Right lobe of liver (tissue), 6 donors: Measurements from ENCODE around the gene DLG5. TPM values are rescaled to one million over a fixed set of nuclear protein-coding genes. Genes with fewer than 3 reads are reported as not detected.

Experiments
- ATAC-seq, 4 donors: fragments of 200-7000 bp; cut with Tn5 transposase; one replicate each; pipeline ENCODE4 v1.9.1; 2020; ENCODE audit warnings: mild to moderate bottlenecking in 4 of 4, moderate library complexity in 4 of 4
- DNase-seq, 3 donors: peaks; one replicate each; pipeline ENCODE4 v3.0.0-alpha.2; 2020
- H3K27ac ChIP-seq, 3 donors: fragments of 200-600 bp; one replicate each; pipeline ENCODE4 v1.8.0; 2022
- H3K27me3 ChIP-seq, 2 donors: fragments of 200-600 bp; one replicate each; pipeline ENCODE4 v1.8.0; 2022
- H3K36me3 ChIP-seq, 4 donors: fragments of 200-600 bp; sonication (generic) in 1 of 4; one replicate each; pipeline versions ENCODE4 v1.5.1 to v1.8.0; 2017 to 2022; ENCODE audit warnings: control low read depth in 1 of 4
- H3K4me1 ChIP-seq, 4 donors: fragments of 200-600 bp; sonication (generic) in 1 of 4; one replicate each; pipeline versions ENCODE4 v1.5.1 to v1.8.0; 2017 to 2022; ENCODE audit warnings: control low read depth in 1 of 4
- H3K4me3 ChIP-seq, 3 donors: fragments of 200-600 bp; one replicate each; pipeline ENCODE4 v1.8.0; 2022
- H3K9me3 ChIP-seq, 4 donors: fragments of 200-600 bp; sonication (generic) in 1 of 4; one replicate each; pipeline versions ENCODE4 v1.5.1 to v1.8.0; 2017 to 2022; ENCODE audit warnings: control low read depth in 1 of 4
- POLR2A ChIP-seq: fragments of 450-650 bp; IDR thresholded peaks from one replicate; pipeline ENCODE4 v1.6.1; 2017; ENCODE audit warnings: antibody characterized with exemption, mild to moderate bottlenecking
- WGBS: methylation state at CpG from one replicate; pipeline ENCODE4 v1.1.6; 2018; ENCODE audit warnings: low coverage, low lambda C conversion rate; ENCODE audit not compliant: insufficient coverage; ENCODE audit errors: missing lambda C conversion rate; 5-methylcytosine and 5-hydroxymethylcytosine counted together
- intact Hi-C, 2 donors: fragments of 100-400 bp; cut with DNase I; formaldehyde crosslinking; loops; one replicate each; pipeline versions ENCODE4 v1.11.2 to v1.14.1; 2022
- total RNA-seq, 6 experiments: library from RNA; depleted of rRNA in 2 of 6; stranded (reverse); fragments of >200 nt in 2 of 6; fragmentation: NEBNext Ultra II Directional in 3 of 6; extraction: Animal tissue kit (Norgen Biotek cat#: 25700) in 3 of 6; gene quantifications; one replicate each; pipeline versions ENCODE4 v1.1.0 to v1.2.4, GENCODE V29; 2016 to 2023
- TF ChIP-seq, protein P1 (sequence below), 4 donors: fragments of 200-600 bp in 3 of 4; fragments of 450-650 bp in 1 of 4; IDR thresholded peaks; one replicate each; pipeline versions ENCODE4 v1.5.1 to v1.8.0; 2016 to 2022; ENCODE audit warnings: antibody characterized with exemption in 4 of 4, mild to moderate bottlenecking in 2 of 4
- donor health status: DM: no; HTN: yes; CAD: no.
- donor health status: DM: no; HTN: no; CAD: no.
- donor health status: DM: no; HTN: no; CAD: no.
- donor health status: DM: no; HTN: yes; CAD: no.
- donor health status: DM: no; HTN: yes; CAD: no.

The DLG5 gene
- total RNA-seq, 6 experiments from 2014 or later = 5.6 to 8.8 (median 7.6) TPM

DNA sequence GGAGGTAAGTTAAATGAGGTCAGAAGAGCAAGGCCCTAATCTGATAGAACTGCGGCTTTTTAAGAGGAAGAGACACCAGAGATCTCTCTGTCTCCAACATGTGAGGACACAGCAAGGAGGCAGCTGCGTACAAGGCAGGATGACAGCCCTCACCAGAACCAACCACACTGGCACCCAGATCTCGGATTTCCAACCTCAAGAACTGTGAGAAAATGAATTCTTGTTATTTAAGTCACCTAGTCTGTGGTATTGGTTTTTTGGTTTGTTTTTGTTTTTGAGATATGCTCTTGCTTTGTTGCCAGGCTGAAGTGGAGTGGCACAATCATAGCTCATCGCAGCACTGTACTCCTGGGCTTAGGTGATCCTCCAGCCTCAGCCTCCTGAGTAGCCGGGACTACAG lies 127.2 kb downstream of the DLG5 start:
- Histone ChIP-seq H3K27ac (no peak overlapping the region), H3K36me3 (peaks cover 0 to 17% (median 1%) of the 10 kb centered on the region in 4 donors), H3K9me3 (no peaks in the 10 kb centered on the region), H3K4me3 (no peak overlapping the region), H3K27me3 (no peaks in the 10 kb centered on the region), H3K4me1 (no peaks in the 10 kb centered on the region)
- DNase-seq (no peak), ATAC-seq (no peak)
- 92% methylated on average over 5 of the region's 5 CpGs for WGBS
- intact Hi-C loops = no loop called here
- no peak for TF ChIP-seq POLR2A
- TF ChIP-seq, protein P1, sequence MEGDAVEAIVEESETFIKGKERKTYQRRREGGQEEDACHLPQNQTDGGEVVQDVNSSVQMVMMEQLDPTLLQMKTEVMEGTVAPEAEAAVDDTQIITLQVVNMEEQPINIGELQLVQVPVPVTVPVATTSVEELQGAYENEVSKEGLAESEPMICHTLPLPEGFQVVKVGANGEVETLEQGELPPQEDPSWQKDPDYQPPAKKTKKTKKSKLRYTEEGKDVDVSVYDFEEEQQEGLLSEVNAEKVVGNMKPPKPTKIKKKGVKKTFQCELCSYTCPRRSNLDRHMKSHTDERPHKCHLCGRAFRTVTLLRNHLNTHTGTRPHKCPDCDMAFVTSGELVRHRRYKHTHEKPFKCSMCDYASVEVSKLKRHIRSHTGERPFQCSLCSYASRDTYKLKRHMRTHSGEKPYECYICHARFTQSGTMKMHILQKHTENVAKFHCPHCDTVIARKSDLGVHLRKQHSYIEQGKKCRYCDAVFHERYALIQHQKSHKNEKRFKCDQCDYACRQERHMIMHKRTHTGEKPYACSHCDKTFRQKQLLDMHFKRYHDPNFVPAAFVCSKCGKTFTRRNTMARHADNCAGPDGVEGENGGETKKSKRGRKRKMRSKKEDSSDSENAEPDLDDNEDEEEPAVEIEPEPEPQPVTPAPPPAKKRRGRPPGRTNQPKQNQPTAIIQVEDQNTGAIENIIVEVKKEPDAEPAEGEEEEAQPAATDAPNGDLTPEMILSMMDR (IDR thresholded peaks at IDR 0.05) = no peak

DNA sequence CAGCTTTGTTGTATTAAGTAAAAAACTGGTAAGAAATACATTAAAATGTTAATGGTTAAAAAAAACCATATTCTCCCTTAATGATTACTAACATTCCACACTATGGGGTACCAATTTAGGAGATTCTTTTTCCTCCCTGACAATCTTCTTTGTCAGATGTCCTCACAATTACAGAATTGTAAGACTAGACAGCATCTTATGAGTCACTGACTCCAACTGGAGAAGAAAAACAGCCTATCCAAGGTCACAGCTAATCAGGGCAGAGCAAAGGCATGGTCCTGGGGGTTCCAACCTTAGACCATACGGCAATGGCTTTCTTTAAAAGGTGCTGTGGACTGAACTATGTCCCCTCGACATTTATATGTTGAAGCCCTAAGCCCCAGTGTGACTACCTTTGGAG lies 127.6 kb downstream of the DLG5 start:
- WGBS = 70% methylated on average over 2 of the region's 2 CpGs
- TF ChIP-seq, protein P1 (IDR thresholded peaks at IDR 0.05) = no peak
- TF ChIP-seq POLR2A = no peak
- Histone ChIP-seq H3K27ac (no peak overlapping the region), H3K36me3 (peaks cover 0 to 17% (median under 1%) of the 10 kb centered on the region in 4 donors), H3K4me3 (no peak overlapping the region), H3K9me3 (no peaks in the 10 kb centered on the region), H3K27me3 (no peaks in the 10 kb centered on the region), H3K4me1 (no peaks in the 10 kb centered on the region)
- intact Hi-C loops = no loop called here
- DNase-seq (no peak), ATAC-seq (no peak)

DNA sequence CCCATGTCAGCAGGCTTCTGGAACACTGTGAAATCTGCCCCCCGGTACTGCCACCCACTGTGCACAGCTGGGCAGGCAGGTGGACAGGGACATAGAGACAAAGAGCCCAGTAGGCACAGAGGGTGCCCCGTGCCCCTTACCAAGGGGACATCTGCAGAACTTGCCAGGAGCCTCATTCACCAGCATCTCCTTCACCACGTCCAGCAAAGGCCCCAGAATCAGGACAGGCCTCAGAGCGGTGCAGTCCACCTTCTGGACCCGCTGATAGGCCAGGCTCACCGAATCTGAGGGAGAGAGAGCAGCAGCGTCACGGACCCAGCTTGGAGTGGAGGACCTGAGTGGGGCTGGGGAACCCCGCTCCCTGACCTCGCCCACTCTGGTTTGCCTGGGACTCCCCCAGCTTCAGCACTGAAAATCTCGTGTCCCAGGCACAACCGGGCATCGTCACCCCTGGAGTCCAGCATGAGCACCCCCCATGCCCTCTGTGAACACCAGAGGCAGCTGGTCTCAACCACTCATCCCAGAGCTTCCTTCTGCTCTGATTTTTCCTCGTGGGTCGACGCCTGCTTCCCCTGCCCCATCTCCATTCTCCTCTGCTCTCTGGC lies 130.1 kb downstream of the DLG5 start:
- Histone ChIP-seq H3K4me1 (no peaks in the 10 kb centered on the region), H3K4me3 (no peak overlapping the region), H3K9me3 (no peaks in the 10 kb centered on the region), H3K27ac (no peak overlapping the region), H3K27me3 (no peaks in the 10 kb centered on the region), H3K36me3 (peaks cover 0 to 21% (median 3%) of the 10 kb centered on the region in 4 donors)
- WGBS = 95% methylated on average over 3 of the region's 16 CpGs
- no peak for TF ChIP-seq POLR2A
- TF ChIP-seq, protein P1 (IDR thresholded peaks at IDR 0.05) = no peak
- intact Hi-C loops = no loop called here
- ATAC-seq (no peak), DNase-seq (no peak)

DNA sequence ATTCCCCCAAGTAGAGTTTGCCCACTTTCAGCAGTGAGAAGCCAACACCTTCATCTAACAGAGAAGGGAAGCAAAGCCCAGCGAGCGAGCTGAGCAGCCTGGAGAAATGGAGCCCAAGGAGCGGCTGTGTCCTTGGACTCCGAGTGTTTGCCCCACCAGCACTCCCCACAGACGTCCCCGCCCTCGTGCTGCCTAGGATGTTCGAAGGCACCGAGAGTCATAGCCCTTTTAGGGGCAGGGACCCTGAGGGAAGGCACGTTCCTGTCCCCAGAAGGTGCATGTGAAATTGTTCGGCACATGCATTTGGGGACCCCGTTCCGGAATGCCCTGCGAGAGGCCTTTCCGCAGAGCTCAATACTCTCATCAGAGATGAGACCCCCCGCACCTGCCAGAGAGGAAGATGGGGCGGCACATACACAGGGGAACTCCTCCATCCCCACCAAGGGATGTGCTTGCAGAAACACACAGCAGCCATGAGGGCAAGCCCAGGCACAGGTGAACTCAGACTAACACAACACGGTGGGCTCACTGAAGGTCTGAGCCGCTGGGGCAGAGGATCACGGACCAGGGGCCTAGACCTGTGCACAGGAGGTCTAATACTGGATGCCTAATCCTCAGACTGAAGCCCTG lies 131.0 kb downstream of the DLG5 start:
- 93% methylated on average over 3 of the region's 20 CpGs for WGBS
- intact Hi-C loops = no loop called here
- ATAC-seq = no peak
- Histone ChIP-seq H3K9me3 (no peaks in the 10 kb centered on the region), H3K27me3 (no peaks in the 10 kb centered on the region), H3K4me1 (no peaks in the 10 kb centered on the region), H3K27ac (no peak overlapping the region), H3K4me3 (no peak overlapping the region), H3K36me3 (peaks cover 0 to 20% (median 3%) of the 10 kb centered on the region in 4 donors)
- DNase-seq = no peak
- TF ChIP-seq POLR2A = no peak
- TF ChIP-seq, protein P1 (IDR thresholded peaks at IDR 0.05) = no peak
